ENCODE measurements around the gene SNRPB2.

Gene SNRPB2

GRCh38 chr20:16729565-16730460 is at the start of gene SNRPB2:
Gene SNRPB2, plus strand, starts transcription at chr20:16730026. Its CDS starts 1,677 bp downstream, at chr20:16731703.
- in situ Hi-C loops (cut with HindIII; ENCODE audit: low sequenced_read_pairs): no loop called here

- in situ Hi-C loops (cut with HindIII; ENCODE audit: low sequenced_read_pairs): no loop called here
Observed at GRCh38 chr20:16684416-16684815, 45.4 kb upstream of the SNRPB2 start.

GRCh38 chr20:16689906-16690305 is 39.9 kb upstream of the SNRPB2 start:
- in situ Hi-C loops (cut with HindIII; ENCODE audit: low sequenced_read_pairs): no loop called here

GRCh38 chr20:16691381-16691780 is 38.4 kb upstream of the SNRPB2 start:
- in situ Hi-C loops (cut with HindIII; ENCODE audit: low sequenced_read_pairs): no loop called here

GRCh38 chr20:16692009-16692408 is 37.8 kb upstream of the SNRPB2 start:
- in situ Hi-C loops (cut with HindIII; ENCODE audit: low sequenced_read_pairs): no loop called here

- in situ Hi-C loops (cut with HindIII; ENCODE audit: low sequenced_read_pairs): no loop called here
Observed at GRCh38 chr20:16692442-16692841, 37.4 kb upstream of the SNRPB2 start.

GRCh38 chr20:16693278-16693677 is 36.5 kb upstream of the SNRPB2 start:
- in situ Hi-C loops (cut with HindIII; ENCODE audit: low sequenced_read_pairs): no loop called here

- in situ Hi-C loops (cut with HindIII; ENCODE audit: low sequenced_read_pairs): no loop called here
Observed at GRCh38 chr20:16694161-16694560, 35.7 kb upstream of the SNRPB2 start.

GRCh38 chr20:16695628-16696027 is 34.2 kb upstream of the SNRPB2 start:
- in situ Hi-C loops (cut with HindIII; ENCODE audit: low sequenced_read_pairs): no loop called here

- in situ Hi-C loops (cut with HindIII; ENCODE audit: low sequenced_read_pairs): no loop called here
Observed at GRCh38 chr20:16699293-16699692, 30.5 kb upstream of the SNRPB2 start.

- in situ Hi-C loops (cut with HindIII; ENCODE audit: low sequenced_read_pairs): no loop called here
Observed at GRCh38 chr20:16701296-16701695, 28.5 kb upstream of the SNRPB2 start.

GRCh38 chr20:16703570-16703969 is 26.3 kb upstream of the SNRPB2 start:
- in situ Hi-C loops (cut with HindIII; ENCODE audit: low sequenced_read_pairs): no loop called here

GRCh38 chr20:16707674-16708073 is 22.2 kb upstream of the SNRPB2 start:
- in situ Hi-C loops (cut with HindIII; ENCODE audit: low sequenced_read_pairs): no loop called here

GRCh38 chr20:16708602-16709001 is 21.2 kb upstream of the SNRPB2 start:
- in situ Hi-C loops (cut with HindIII; ENCODE audit: low sequenced_read_pairs): no loop called here

GRCh38 chr20:16709017-16709416 is 20.8 kb upstream of the SNRPB2 start:
- in situ Hi-C loops (cut with HindIII; ENCODE audit: low sequenced_read_pairs): no loop called here

GRCh38 chr20:16710781-16711180 is 19.0 kb upstream of the SNRPB2 start:
- in situ Hi-C loops (cut with HindIII; ENCODE audit: low sequenced_read_pairs): no loop called here

- in situ Hi-C loops (cut with HindIII; ENCODE audit: low sequenced_read_pairs): no loop called here
Observed at GRCh38 chr20:16711661-16712258, 18.1 kb upstream of the SNRPB2 start.

GRCh38 chr20:16712511-16712947 is 17.3 kb upstream of the SNRPB2 start:
- in situ Hi-C loops (cut with HindIII; ENCODE audit: low sequenced_read_pairs): no loop called here

- in situ Hi-C loops (cut with HindIII; ENCODE audit: low sequenced_read_pairs): no loop called here
Observed at GRCh38 chr20:16713066-16713465, 16.8 kb upstream of the SNRPB2 start.

GRCh38 chr20:16714242-16714641 is 15.6 kb upstream of the SNRPB2 start:
- in situ Hi-C loops (cut with HindIII; ENCODE audit: low sequenced_read_pairs): no loop called here

- in situ Hi-C loops (cut with HindIII; ENCODE audit: low sequenced_read_pairs): no loop called here
Observed at GRCh38 chr20:16714751-16715150, 15.1 kb upstream of the SNRPB2 start.

- in situ Hi-C loops (cut with HindIII; ENCODE audit: low sequenced_read_pairs): no loop called here
Observed at GRCh38 chr20:16719421-16719820, 10.4 kb upstream of the SNRPB2 start.
